A549 (cell line): ENCODE results near the gene MBOAT2.

Experiments
- BHLHE40 ChIP-seq: IDR thresholded peaks from 2 replicates; pipeline ENCODE4 v1.6.1; 2012; ENCODE audit warnings: low read depth, low read length, inconsistent platforms
- SMC3 ChIP-seq: fragments of >200 bp; sonication (Bioruptor Twin); formaldehyde crosslinking; IDR thresholded peaks from 3 replicates; pipeline ENCODE4 v1.6.1; 2018; ENCODE audit warnings: inconsistent platforms
- TF ChIP-seq, protein P1 (sequence below): fragments of >200 bp; sonication (Bioruptor Twin); formaldehyde crosslinking; IDR thresholded peaks from 3 replicates; pipeline ENCODE4 v1.5.1; 2016

DNA sequence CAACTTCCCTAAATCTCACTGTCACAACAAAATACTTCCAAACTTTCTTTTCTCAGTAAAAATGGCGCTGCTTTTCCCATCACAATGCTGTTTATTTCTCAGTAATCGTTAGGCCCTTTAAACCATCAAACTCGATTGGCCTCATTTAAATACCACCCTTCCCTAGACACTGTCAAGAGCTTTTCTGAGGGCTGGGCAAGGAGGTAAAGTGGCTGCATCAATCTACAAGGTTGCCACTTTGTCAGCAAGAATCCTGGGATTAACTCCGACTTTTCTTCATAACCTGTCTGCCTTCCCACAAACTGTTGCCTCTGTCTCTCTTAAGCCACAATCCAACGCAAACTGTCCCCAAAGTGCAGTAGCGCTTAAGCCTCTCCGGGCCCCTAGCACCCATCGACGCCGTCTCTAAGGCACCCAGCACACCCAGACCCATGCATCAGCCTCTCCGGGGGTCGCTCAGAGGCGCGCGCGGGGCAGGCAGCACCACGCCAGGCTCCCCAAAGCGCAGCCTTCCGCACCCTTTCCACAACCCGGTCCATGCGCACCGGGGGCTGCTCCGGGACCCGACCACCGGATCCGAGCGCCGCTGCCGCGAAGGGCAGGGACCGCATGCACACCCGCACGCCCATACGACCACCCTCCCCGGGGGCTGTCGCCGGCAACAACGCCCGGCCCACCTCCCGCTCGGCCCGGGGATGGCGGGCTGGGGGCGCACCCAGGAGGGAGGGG lies 683 bp downstream of the MBOAT2 start:
- TF ChIP-seq SMC3, result no peak
- TF ChIP-seq, protein P1, sequence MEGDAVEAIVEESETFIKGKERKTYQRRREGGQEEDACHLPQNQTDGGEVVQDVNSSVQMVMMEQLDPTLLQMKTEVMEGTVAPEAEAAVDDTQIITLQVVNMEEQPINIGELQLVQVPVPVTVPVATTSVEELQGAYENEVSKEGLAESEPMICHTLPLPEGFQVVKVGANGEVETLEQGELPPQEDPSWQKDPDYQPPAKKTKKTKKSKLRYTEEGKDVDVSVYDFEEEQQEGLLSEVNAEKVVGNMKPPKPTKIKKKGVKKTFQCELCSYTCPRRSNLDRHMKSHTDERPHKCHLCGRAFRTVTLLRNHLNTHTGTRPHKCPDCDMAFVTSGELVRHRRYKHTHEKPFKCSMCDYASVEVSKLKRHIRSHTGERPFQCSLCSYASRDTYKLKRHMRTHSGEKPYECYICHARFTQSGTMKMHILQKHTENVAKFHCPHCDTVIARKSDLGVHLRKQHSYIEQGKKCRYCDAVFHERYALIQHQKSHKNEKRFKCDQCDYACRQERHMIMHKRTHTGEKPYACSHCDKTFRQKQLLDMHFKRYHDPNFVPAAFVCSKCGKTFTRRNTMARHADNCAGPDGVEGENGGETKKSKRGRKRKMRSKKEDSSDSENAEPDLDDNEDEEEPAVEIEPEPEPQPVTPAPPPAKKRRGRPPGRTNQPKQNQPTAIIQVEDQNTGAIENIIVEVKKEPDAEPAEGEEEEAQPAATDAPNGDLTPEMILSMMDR, result no peak
- TF ChIP-seq BHLHE40, result no peak
